ENCODE data around the gene MID1. TPM values are rescaled to one million over a fixed set of nuclear protein-coding genes. Genes with fewer than 3 reads are reported as not detected.

MID1 gene
- 10 to 100 TPM; 23.2 to 32.6 (median 25.4) TPM for polyA plus RNA-seq (ENCODE audit: insufficient read length in 3 of 3)
- long read RNA-seq, donor 1, partial matches to known transcripts = 0 of 1 reads
- long read RNA-seq, donor 1, other reads (novel, unspliced or antisense) = 0 of 1 reads
- long read RNA-seq, donor 2 = 0 reads
- long read RNA-seq, donor 3, full-length matches to known transcripts = 5 of 5 reads
- long read RNA-seq, donor 3, partial matches to known transcripts = 0 of 5 reads
- long read RNA-seq, donor 3, other reads (novel, unspliced or antisense) = 0 of 5 reads
- long read RNA-seq, donor 4, full-length matches to known transcripts = 2 of 2 reads
- long read RNA-seq, donor 4, partial matches to known transcripts = 0 of 2 reads
- long read RNA-seq, donor 4, other reads (novel, unspliced or antisense) = 0 of 2 reads
- long read RNA-seq, donor 5, full-length matches to known transcripts = 11 of 16 reads
- long read RNA-seq, donor 5, partial matches to known transcripts = 0 of 16 reads
- long read RNA-seq, donor 5, other reads (novel, unspliced or antisense) = 5 of 16 reads
- long read RNA-seq, donor 6, partial matches to known transcripts = 0 of 2 reads
- long read RNA-seq, donor 6, other reads (novel, unspliced or antisense) = 0 of 2 reads
- long read RNA-seq, donor 7, full-length matches to known transcripts = 4 of 4 reads
- long read RNA-seq, donor 7, partial matches to known transcripts = 0 of 4 reads
- long read RNA-seq, donor 7, other reads (novel, unspliced or antisense) = 0 of 4 reads
- long read RNA-seq, donor 8, full-length matches to known transcripts = 4 of 4 reads
- long read RNA-seq, donor 8, partial matches to known transcripts = 0 of 4 reads
- long read RNA-seq, donor 8, other reads (novel, unspliced or antisense) = 0 of 4 reads
- long read RNA-seq, donor 9, full-length matches to known transcripts = 3 of 3 reads
- long read RNA-seq, donor 9, partial matches to known transcripts = 0 of 3 reads
- long read RNA-seq, donor 9, other reads (novel, unspliced or antisense) = 0 of 3 reads
- long read RNA-seq, donor 10, partial matches to known transcripts = 0 of 7 reads
- long read RNA-seq, donor 10, other reads (novel, unspliced or antisense) = 5 of 7 reads
- long read RNA-seq, donor 11, full-length matches to known transcripts = 3 of 3 reads
- long read RNA-seq, donor 11, partial matches to known transcripts = 0 of 3 reads
- long read RNA-seq, donor 11, other reads (novel, unspliced or antisense) = 0 of 3 reads
- long read RNA-seq, donor 12, full-length matches to known transcripts = 2 of 2 reads
- long read RNA-seq, donor 12, partial matches to known transcripts = 0 of 2 reads
- long read RNA-seq, donor 12, other reads (novel, unspliced or antisense) = 0 of 2 reads
- long read RNA-seq, donor 13, full-length matches to known transcripts = 7 of 7 reads
- long read RNA-seq, donor 13, partial matches to known transcripts = 0 of 7 reads
- long read RNA-seq, donor 13, other reads (novel, unspliced or antisense) = 0 of 7 reads
- long read RNA-seq, donor 14, full-length matches to known transcripts = 2 of 2 reads
- long read RNA-seq, donor 14, partial matches to known transcripts = 0 of 2 reads
- long read RNA-seq, donor 14, other reads (novel, unspliced or antisense) = 0 of 2 reads
- long read RNA-seq, donor 15, full-length matches to known transcripts = 3 of 3 reads
- long read RNA-seq, donor 15, partial matches to known transcripts = 0 of 3 reads
- long read RNA-seq, donor 15, other reads (novel, unspliced or antisense) = 0 of 3 reads
- long read RNA-seq, donor 16, full-length matches to known transcripts = 18 of 18 reads
- long read RNA-seq, donor 16, partial matches to known transcripts = 0 of 18 reads
- long read RNA-seq, donor 16, other reads (novel, unspliced or antisense) = 0 of 18 reads

DNA sequence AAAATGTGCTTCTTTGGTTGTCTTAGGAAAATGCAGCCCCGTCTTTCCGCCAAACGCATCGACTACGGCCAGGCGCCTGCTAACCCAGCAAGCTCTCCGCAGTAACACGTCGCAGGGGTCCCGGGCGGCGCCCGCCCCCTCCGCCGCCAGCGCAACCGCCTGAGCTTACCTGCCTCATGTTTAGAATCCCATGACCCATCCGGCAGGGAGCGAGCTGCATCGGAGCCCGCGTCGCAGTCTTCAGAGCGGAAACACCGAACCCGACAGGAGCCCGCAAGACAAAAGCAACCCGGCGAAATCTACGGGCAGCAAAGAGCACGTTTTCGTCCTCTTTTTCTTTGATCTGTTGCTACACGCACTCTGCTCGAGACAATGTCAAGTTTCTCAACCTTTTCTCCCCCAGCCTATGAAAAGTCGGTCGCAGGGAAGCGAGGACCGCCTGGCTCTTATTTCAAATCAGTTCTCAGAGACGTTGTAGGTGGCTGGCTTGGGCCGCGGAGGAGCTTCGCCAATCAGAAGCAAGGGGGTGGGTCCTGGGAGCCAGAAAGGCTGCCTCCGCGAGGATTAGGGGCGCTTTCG is at the start of gene MID1:
MID1 (minus strand) TSS at position 465 of the 579 bp plus-strand sequence. CDS start 53,038 bp downstream, outside the sequence.
- peak in 9 of 11 donors; percentile 50 to 81 (median 72) for DNase-seq (ENCODE audit: extremely low read depth in 1 of 11, low read depth in 9 of 11, low spot score in 4 of 11)

- no peak for DNase-seq (ENCODE audit: extremely low read depth in 1 of 11, low read depth in 9 of 11, low spot score in 4 of 11)
These were observed 46.8 kb upstream of the MID1 start for GRCh38 chrX:10667143-10667542.

DNA sequence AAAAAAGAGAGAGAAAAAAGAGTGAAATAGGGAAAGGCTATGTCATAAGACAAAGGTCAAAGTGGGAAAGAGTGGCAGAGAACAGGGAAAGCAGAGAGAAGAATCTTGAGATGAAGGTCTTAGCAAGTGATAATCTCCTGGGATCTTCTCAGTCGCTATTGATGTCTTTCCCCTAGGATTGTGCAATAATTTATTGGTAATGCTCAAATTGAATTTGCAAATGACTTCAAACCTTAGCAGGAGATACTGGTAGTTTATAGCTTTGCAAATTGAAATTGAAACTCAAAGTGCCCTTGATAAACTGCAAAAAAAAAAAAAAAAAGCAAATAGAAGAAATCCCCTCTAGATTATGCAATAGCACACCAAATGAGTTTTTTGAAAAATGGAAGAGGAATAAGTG is 45.7 kb upstream of the MID1 start:
- no peak for DNase-seq (ENCODE audit: extremely low read depth in 1 of 11, low read depth in 9 of 11, low spot score in 4 of 11)

DNA sequence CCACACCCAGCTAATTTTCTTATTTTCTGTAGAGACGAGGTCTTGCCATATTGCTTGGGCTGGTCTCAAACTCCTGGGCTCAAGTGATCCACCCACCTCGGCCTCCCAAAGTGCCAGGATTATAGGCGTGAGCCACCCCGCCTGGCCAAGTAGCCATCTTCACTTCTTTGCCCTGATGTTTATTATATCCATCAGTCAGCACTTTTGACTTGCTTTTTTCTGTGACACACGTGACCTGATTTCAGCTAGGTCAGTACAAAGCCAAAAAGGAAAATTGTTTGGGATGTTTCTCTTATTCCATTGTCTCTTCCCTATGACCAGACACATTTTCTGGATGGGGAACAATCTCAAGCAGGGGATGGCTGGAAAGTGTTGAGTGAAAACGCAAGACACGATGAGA is 45.3 kb upstream of the MID1 start:
- DNase-seq (ENCODE audit: extremely low read depth in 1 of 11, low read depth in 9 of 11, low spot score in 4 of 11) = no peak

DNA sequence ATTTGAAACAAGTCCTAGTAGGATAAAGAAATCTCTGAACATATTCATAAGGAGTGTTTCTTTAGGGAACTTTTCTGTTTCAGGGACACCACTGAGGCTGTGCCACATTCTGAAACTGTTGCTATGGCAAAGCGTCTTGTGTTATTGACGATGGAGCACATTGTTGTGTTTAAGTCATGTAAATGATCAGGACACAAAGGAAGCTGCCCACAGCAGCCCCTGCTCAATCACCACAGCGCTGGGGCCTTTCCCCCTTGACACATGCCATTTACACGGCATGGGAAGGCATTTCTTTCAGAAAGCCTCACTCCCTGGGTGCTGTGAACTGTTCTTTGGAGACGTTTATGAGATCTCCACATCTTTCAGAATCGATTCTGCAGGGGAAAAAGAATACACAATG is 39.8 kb upstream of the MID1 start:
- DNase-seq (ENCODE audit: extremely low read depth in 1 of 11, low read depth in 9 of 11, low spot score in 4 of 11) = no peak

DNA sequence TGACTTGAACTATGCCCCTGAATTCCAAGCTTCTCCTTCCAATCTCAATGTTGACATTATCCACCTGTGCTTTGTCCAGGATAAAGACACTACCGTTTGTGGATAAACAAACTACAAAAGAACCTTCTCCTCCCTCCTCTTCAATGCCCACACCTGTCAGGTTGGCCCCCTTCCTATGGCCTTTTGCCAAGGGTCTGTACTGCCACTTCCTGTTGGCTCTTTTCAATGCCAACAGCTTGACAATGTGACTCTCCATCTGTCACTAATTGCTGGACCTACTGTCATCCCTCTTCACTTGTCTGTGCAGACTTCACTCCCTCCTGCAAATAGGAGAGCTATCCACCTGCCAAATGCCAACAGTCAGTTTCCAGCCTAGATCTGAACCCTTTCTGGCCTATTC is 35.8 kb upstream of the MID1 start:
- DNase-seq (ENCODE audit: extremely low read depth in 1 of 11, low read depth in 9 of 11, low spot score in 4 of 11) = no peak

- DNase-seq (ENCODE audit: extremely low read depth in 1 of 11, low read depth in 9 of 11, low spot score in 4 of 11) = no peak
These were observed 34.6 kb upstream of the MID1 start for GRCh38 chrX:10654960-10655359.

DNA sequence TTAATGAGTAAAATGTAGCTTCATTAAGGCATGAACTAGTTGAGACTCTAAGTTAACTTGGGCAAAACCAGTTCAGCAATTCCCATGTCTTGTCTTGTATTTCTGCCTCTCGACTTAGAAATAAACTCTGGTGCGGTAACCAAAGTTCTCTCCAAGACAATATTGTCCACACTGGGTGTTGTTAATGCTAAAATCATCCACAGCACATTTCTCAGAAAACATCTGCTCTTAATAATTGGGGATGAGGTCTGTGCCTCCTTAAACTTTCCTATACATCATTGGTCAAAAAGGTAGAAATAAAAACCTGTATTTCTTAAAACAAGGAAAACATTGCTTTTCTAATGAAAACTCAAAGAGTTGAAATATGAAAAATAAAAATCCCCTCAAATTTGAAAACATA is 32.9 kb upstream of the MID1 start:
- no peak for DNase-seq (ENCODE audit: extremely low read depth in 1 of 11, low read depth in 9 of 11, low spot score in 4 of 11)

- no peak for DNase-seq (ENCODE audit: extremely low read depth in 1 of 11, low read depth in 9 of 11, low spot score in 4 of 11)
These were observed 28.9 kb upstream of the MID1 start for GRCh38 chrX:10649265-10649664.

- no peak for DNase-seq (ENCODE audit: extremely low read depth in 1 of 11, low read depth in 9 of 11, low spot score in 4 of 11)
These were observed 28.2 kb upstream of the MID1 start for GRCh38 chrX:10648614-10649013.

GRCh38 chrX:10636851-10637250 is 16.5 kb upstream of the MID1 start:
- no peak for DNase-seq (ENCODE audit: extremely low read depth in 1 of 11, low read depth in 9 of 11, low spot score in 4 of 11)

DNA sequence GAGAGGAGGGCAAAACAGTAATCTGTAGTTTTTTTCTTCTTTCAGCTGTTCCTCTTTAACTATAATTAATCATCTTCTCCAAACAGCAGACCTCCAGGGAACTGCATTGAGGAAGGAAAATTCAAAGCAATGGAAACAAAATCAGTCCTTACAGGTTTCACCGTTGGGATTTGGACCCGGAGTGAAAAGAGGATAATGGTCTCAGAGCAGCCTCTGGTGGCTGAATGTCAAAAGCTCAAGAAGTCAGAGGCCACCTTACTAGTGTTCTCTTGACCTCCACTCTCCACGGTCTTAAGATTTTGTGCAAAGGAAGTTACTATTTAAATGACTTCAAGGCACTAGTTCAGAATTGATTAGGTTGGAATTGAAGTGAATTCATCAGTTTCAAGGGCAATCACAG is 16.0 kb upstream of the MID1 start:
- peak in 1 of 11 donors; percentile 39 for DNase-seq (ENCODE audit: extremely low read depth in 1 of 11, low read depth in 9 of 11, low spot score in 4 of 11)

- no peak for DNase-seq (ENCODE audit: extremely low read depth in 1 of 11, low read depth in 9 of 11, low spot score in 4 of 11)
These were observed 14.2 kb upstream of the MID1 start for GRCh38 chrX:10634392-10635161.

DNA sequence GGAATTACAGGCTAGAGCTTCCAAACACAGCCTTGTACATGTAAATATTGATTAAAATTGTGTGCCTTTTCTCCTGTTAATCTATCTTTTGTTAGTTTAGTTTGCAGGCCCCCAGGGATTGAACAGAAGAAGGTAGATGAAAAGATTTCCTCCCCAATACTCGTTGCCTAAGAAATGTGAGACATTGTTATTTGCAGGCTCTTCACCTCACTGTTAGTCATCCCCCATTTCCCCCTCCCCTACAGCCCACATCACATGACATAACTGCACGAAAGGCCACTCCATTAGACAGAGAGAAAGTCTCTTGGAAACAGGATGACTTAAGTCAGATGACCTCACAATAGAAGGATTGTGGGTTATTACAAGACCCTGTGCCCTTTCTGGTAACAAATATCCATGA is 13.3 kb upstream of the MID1 start:
- DNase-seq (ENCODE audit: extremely low read depth in 1 of 11, low read depth in 9 of 11, low spot score in 4 of 11) = no peak

DNA sequence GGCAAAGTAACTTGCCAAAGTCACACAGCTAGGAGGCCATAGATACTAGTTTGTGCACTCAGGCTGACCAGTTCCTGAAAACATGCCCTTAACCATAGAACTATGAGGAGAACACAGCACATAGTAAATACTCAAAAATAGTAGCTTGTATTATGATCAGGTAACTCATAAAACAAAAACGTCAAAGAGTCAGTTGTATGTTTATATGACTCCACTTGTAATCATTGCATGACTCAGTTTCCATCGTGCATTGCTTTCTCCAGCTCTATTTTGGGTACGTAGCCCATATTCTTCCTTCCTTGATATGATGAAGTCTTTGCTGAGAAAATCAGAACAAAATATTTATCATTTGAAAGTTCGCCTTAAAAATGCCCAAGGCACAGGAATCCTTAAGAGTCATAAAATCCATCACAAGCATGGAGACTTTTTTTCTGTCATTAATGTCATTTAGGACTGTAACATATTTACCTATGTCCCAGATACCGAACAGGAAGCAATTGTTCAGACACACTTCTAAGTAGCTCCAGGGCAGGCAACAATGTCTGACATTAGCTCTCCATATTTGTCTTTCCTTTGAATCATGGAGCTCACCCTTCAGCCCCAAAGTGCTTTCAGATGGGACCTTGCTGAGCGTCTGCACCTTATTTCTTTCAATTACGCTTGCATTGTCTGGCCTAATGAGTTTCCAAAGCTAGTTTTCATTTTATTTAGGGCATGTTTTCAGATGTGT is 11.2 kb upstream of the MID1 start:
- DNase-seq (ENCODE audit: extremely low read depth in 1 of 11, low read depth in 9 of 11, low spot score in 4 of 11) = no peak

DNA sequence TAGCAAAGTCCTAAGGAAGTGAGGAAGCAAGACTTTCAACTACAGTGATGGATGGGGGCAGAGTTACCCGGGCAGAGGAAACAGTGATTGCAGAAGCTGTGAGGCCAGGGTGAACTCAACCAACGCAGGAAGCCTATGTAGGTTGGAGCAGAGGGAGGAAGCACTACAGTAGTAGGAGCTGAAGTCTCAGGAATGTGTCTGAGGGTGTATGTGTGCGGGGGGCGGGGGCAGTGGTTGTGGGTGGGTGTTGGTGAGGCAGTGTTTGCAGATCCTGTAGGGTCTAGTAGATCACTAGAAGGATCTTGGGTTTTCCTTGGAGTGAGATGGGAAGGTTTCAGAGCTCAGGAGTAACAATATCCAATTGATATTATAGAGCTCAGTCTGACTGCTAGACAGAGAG is 9.9 kb upstream of the MID1 start:
- DNase-seq (ENCODE audit: extremely low read depth in 1 of 11, low read depth in 9 of 11, low spot score in 4 of 11) = no peak
